Measurements from ENCODE around the gene RNASE13.
"Not testable (repeated sequence)": the region's sequence is repeated elsewhere in the genome, so short reads cannot be mapped to it uniquely, and the experiment has no call there.

RNASE13 gene

GRCh38 chr14:21041676-21042433 is 7.2 kb upstream of the RNASE13 start, which contains the start of gene RNASE7:
TSS of gene RNASE7 (plus strand) at chr14:21042362. CDS start at chr14:21042993, 631 bp downstream.
- no peak for DNase-seq (ENCODE audit: low read depth)

GRCh38 chr14:21040941-21041340 is 6.3 kb upstream of the RNASE13 start:
- not testable (repeated sequence) for DNase-seq (ENCODE audit: low read depth)

- DNase-seq (ENCODE audit: low read depth), result no peak
These were observed 5.8 kb upstream of the RNASE13 start for GRCh38 chr14:21040370-21040925.

- no peak for DNase-seq (ENCODE audit: low read depth)
These were observed 5.2 kb upstream of the RNASE13 start for GRCh38 chr14:21039585-21040369.

- no peak for DNase-seq (ENCODE audit: low read depth)
These were observed 4.1 kb upstream of the RNASE13 start for GRCh38 chr14:21038441-21039422.

GRCh38 chr14:21037156-21037555 is 2.5 kb upstream of the RNASE13 start:
- no peak for DNase-seq (ENCODE audit: low read depth)

GRCh38 chr14:21036751-21037150 is 2.1 kb upstream of the RNASE13 start:
- DNase-seq (ENCODE audit: low read depth), result no peak

- DNase-seq (ENCODE audit: low read depth), result no peak
These were observed 1.4 kb downstream of the RNASE13 start for GRCh38 chr14:21033133-21033698.

- no peak for DNase-seq (ENCODE audit: low read depth)
These were observed 2.1 kb downstream of the RNASE13 start for GRCh38 chr14:21032326-21033132.

- no peak for DNase-seq (ENCODE audit: low read depth)
These were observed 4.1 kb downstream of the RNASE13 start for GRCh38 chr14:21030531-21030930.

- no peak for DNase-seq (ENCODE audit: low read depth)
These were observed 4.7 kb downstream of the RNASE13 start, which contains the start of gene TPPP2 for GRCh38 chr14:21029917-21030316. TSS of gene TPPP2 (plus strand) at chr14:21030217. CDS start at chr14:21030582, 365 bp downstream.

GRCh38 chr14:21026988-21027315 is 7.7 kb downstream of the RNASE13 start:
- DNase-seq (ENCODE audit: low read depth), result no peak

GRCh38 chr14:21026274-21026987 is 8.2 kb downstream of the RNASE13 start:
- no peak for DNase-seq (ENCODE audit: low read depth)

- DNase-seq (ENCODE audit: low read depth), result no peak
These were observed 9.0 kb downstream of the RNASE13 start for GRCh38 chr14:21025371-21026273.

- DNase-seq (ENCODE audit: low read depth), result peak; percentile 50
These were observed 9.8 kb downstream of the RNASE13 start, which contains the start of gene NDRG2 for GRCh38 chr14:21024585-21025370. TSS of gene NDRG2 (minus strand) at chr14:21025061. CDS start at chr14:21023315, 1,746 bp downstream.

GRCh38 chr14:21023817-21024584 is 10.6 kb downstream of the RNASE13 start:
- no peak for DNase-seq (ENCODE audit: low read depth)

- DNase-seq (ENCODE audit: low read depth), result no peak
These were observed 11.4 kb downstream of the RNASE13 start for GRCh38 chr14:21023174-21023573.
